Left renal pelvis (tissue), 4 donors: ENCODE results near the gene TOGARAM2. TPM values are rescaled to one million over a fixed set of nuclear protein-coding genes. Genes with fewer than 3 reads are reported as not detected.

Source experiments
- DNase-seq, 4 donors: peaks; one replicate each; pipeline ENCODE4 v3.0.0-alpha.2; 2013; ENCODE audit warnings: low read depth in 4 of 4, low spot score in 3 of 4
- polyA plus RNA-seq, 4 donors: library from polyadenylated mRNA; unstranded; fragments of 120-200 nt; gene quantifications; one replicate each; pipeline ENCODE4 v1.2.1, GENCODE V29; 2013; ENCODE audit not compliant: insufficient read length in 4 of 4

TOGARAM2 gene
- polyA plus RNA-seq, 4 donors = 0.15 to 1.6 (median 0.85) TPM

- no peak for DNase-seq
Measured at GRCh38 chr2:29051730-29052129, 70.6 kb downstream of the TOGARAM2 start.

- DNase-seq = no peak
Measured at GRCh38 chr2:29052807-29053206, 71.7 kb downstream of the TOGARAM2 start.

GRCh38 chr2:29053223-29053622, 72.1 kb downstream of the TOGARAM2 start:
- DNase-seq = no peak

GRCh38 chr2:29053670-29054400, 72.7 kb downstream of the TOGARAM2 start:
- DNase-seq = no peak

GRCh38 chr2:29054430-29054829, 73.3 kb downstream of the TOGARAM2 start:
- DNase-seq = no peak

- DNase-seq = no peak
Measured at GRCh38 chr2:29055601-29056000, 74.5 kb downstream of the TOGARAM2 start.

- DNase-seq = no peak
Measured at GRCh38 chr2:29056452-29056851, 75.4 kb downstream of the TOGARAM2 start.

- DNase-seq = no peak
Measured at GRCh38 chr2:29057006-29057405, 75.9 kb downstream of the TOGARAM2 start.

GRCh38 chr2:29059624-29060023, 78.5 kb downstream of the TOGARAM2 start:
- no peak for DNase-seq

- no peak for DNase-seq
Measured at GRCh38 chr2:29060441-29060840, 79.3 kb downstream of the TOGARAM2 start.

GRCh38 chr2:29061176-29061575, 80.1 kb downstream of the TOGARAM2 start:
- DNase-seq = no peak

- no peak for DNase-seq
Measured at GRCh38 chr2:29061616-29062015, 80.5 kb downstream of the TOGARAM2 start.

- DNase-seq = no peak
Measured at GRCh38 chr2:29062371-29062770, 81.3 kb downstream of the TOGARAM2 start.

- no peak for DNase-seq
Measured at GRCh38 chr2:29063056-29063455, 82.0 kb downstream of the TOGARAM2 start.

GRCh38 chr2:29063646-29064345, 82.7 kb downstream of the TOGARAM2 start:
- DNase-seq = no peak

GRCh38 chr2:29064346-29064715, 83.2 kb downstream of the TOGARAM2 start:
- DNase-seq = no peak

- no peak for DNase-seq
Measured at GRCh38 chr2:29064746-29065067, 83.6 kb downstream of the TOGARAM2 start.

- DNase-seq = no peak
Measured at GRCh38 chr2:29065068-29065811, 84.1 kb downstream of the TOGARAM2 start.

GRCh38 chr2:29066271-29066860, 85.3 kb downstream of the TOGARAM2 start:
- no peak for DNase-seq

- DNase-seq = no peak
Measured at GRCh38 chr2:29066997-29067605, 86.0 kb downstream of the TOGARAM2 start.

- DNase-seq = no peak
Measured at GRCh38 chr2:29068513-29068912, 87.4 kb downstream of the TOGARAM2 start.
